OCI-LY3 (cell line): Measurements from ENCODE around the gene DTNBP1.

ENCODE experiments used
- CTCF ChIP-seq: fragments of 200-600, 300-600 bp; sonication (generic); IDR thresholded peaks from 2 replicates; pipeline ENCODE4 v1.5.1; 2014; ENCODE audit warnings: antibody characterized with exemption, low read length, low read depth
- EZH2phosphoT487 ChIP-seq: fragments of 200-600 bp; shearing (Covaris generic); IDR thresholded peaks from 2 replicates; pipeline ENCODE4 v1.6.1; 2018; ENCODE audit warnings: antibody characterized with exemption, mixed run types, low read depth

- TF ChIP-seq CTCF: no peak
- no peak for TF ChIP-seq EZH2phosphoT487
These were observed 80.3 kb downstream of the DTNBP1 start for GRCh38 chr6:15582499-15582898.
